Osteoblast (primary cell): ENCODE results near the gene LRRC4C. TPM values are rescaled to one million over a fixed set of nuclear protein-coding genes. Genes with fewer than 3 reads are reported as not detected.

ENCODE experiments used
- DNase-seq: peaks from one replicate; pipeline ENCODE4 v3.0.0; 2011; ENCODE audit warnings: low spot score, mixed read lengths; ENCODE audit not compliant: insufficient read length; ENCODE audit errors: missing footprints
- H2AFZ ChIP-seq: 2 replicates; pipeline ENCODE4 v1.6.0; 2011; ENCODE audit warnings: mild to moderate bottlenecking, low read length
- H3K27ac ChIP-seq: 2 replicates; pipeline ENCODE4 v1.5.1; 2011; ENCODE audit warnings: mild to moderate bottlenecking, low read depth, low read length, moderate library complexity
- H3K27me3 ChIP-seq: 2 replicates; pipeline ENCODE4 v1.6.0; 2012; ENCODE audit warnings: mild to moderate bottlenecking, control low read depth, inconsistent platforms, low read length, moderate library complexity; ENCODE audit not compliant: insufficient read depth
- H3K36me3 ChIP-seq: 2 replicates; pipeline ENCODE4 v1.5.1; 2011; ENCODE audit warnings: mild to moderate bottlenecking, low read length, control low read depth, moderate library complexity; ENCODE audit not compliant: insufficient read depth
- H3K4me1 ChIP-seq: 2 replicates; pipeline ENCODE4 v1.5.1; 2011; ENCODE audit warnings: mild to moderate bottlenecking, low read length, control low read depth, moderate library complexity; ENCODE audit not compliant: insufficient read depth
- H3K4me2 ChIP-seq: 2 replicates; pipeline ENCODE4 v1.6.0; 2011; ENCODE audit warnings: mild to moderate bottlenecking, low read length; ENCODE audit not compliant: insufficient read depth
- H3K4me3 ChIP-seq: fragments of 200-600 bp; sonication (generic); 3 replicates; pipeline ENCODE4 v1.5.1; 2012; ENCODE audit warnings: mild to moderate bottlenecking, low read length, inconsistent platforms; ENCODE audit not compliant: insufficient read depth
- H3K79me2 ChIP-seq: 2 replicates; pipeline ENCODE4 v1.6.0; 2012; ENCODE audit warnings: mild to moderate bottlenecking, low read length, control low read depth, inconsistent platforms; ENCODE audit not compliant: insufficient read depth
- H3K9me3 ChIP-seq: 2 replicates; pipeline ENCODE4 v1.5.1; 2011; ENCODE audit warnings: low read depth, low read length, control low read depth
- H4K20me1 ChIP-seq: 2 replicates; pipeline ENCODE4 v1.6.0; 2012; ENCODE audit warnings: mild to moderate bottlenecking, low read length, control low read depth; ENCODE audit not compliant: insufficient read depth
- total RNA-seq: library from RNA; depleted of rRNA; stranded (reverse); fragments of >200 nt; gene quantifications from 2 replicates; pipeline ENCODE4 v1.2.3, GENCODE V29; 2012
- TF ChIP-seq, protein P1 (sequence below): IDR thresholded peaks from 2 replicates; pipeline ENCODE4 v1.5.1; 2011; ENCODE audit warnings: mild to moderate bottlenecking, low read depth, low read length, moderate library complexity; ENCODE audit errors: extremely low read depth

The LRRC4C gene
- total RNA-seq, 1 donor = 2.2 TPM

GRCh38 chr11:40271361-40271760, 1188.1 kb downstream of the LRRC4C start:
- Histone ChIP-seq H3K79me2 (no peaks in the 10 kb centered on the region), H3K4me2 (no peak overlapping the region), H3K4me1 (no peaks in the 10 kb centered on the region), H2AFZ (no peak overlapping the region), H3K27me3 (no peaks in the 10 kb centered on the region), H4K20me1 (no peaks in the 10 kb centered on the region), H3K27ac (no peak overlapping the region), H3K4me3 (no peak overlapping the region), H3K36me3 (no peaks in the 10 kb centered on the region), H3K9me3 (no peaks in the 10 kb centered on the region)
- TF ChIP-seq, protein P1, sequence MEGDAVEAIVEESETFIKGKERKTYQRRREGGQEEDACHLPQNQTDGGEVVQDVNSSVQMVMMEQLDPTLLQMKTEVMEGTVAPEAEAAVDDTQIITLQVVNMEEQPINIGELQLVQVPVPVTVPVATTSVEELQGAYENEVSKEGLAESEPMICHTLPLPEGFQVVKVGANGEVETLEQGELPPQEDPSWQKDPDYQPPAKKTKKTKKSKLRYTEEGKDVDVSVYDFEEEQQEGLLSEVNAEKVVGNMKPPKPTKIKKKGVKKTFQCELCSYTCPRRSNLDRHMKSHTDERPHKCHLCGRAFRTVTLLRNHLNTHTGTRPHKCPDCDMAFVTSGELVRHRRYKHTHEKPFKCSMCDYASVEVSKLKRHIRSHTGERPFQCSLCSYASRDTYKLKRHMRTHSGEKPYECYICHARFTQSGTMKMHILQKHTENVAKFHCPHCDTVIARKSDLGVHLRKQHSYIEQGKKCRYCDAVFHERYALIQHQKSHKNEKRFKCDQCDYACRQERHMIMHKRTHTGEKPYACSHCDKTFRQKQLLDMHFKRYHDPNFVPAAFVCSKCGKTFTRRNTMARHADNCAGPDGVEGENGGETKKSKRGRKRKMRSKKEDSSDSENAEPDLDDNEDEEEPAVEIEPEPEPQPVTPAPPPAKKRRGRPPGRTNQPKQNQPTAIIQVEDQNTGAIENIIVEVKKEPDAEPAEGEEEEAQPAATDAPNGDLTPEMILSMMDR = no peak
- DNase-seq = no peak

DNA sequence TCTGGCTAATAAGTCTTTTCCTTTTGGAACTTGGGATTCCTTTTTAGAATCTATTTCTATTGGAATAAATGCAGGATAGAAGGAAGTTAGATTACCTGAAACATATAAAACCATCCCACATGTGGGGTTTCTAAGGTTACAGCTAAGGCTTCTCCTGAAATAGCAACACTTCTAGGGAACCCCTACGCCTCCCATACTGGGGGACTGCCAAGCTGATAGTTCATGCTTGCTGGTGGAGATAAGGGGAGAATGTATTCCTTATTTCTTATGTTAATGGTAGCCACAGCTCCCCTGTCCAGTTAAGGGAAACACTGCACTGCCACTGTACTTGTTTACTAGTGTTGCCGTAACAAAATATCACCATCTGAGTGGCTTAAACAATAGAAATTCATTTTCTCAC, 1189.6 kb downstream of the LRRC4C start:
- no peak overlapping the region for H2AFZ ChIP-seq
- no peaks in the 10 kb centered on the region for H3K79me2 ChIP-seq
- DNase-seq = no peak
- no peaks in the 10 kb centered on the region for H3K27me3 ChIP-seq
- no peaks in the 10 kb centered on the region for H3K9me3 ChIP-seq
- TF ChIP-seq, protein P1 = no peak
- no peaks in the 10 kb centered on the region for H3K4me1 ChIP-seq
- no peak overlapping the region for H3K27ac ChIP-seq
- H3K4me2 ChIP-seq = no peak overlapping the region
- H3K4me3 ChIP-seq = no peak overlapping the region
- no peaks in the 10 kb centered on the region for H4K20me1 ChIP-seq
- no peaks in the 10 kb centered on the region for H3K36me3 ChIP-seq

- H3K9me3 ChIP-seq = no peaks in the 10 kb centered on the region
- H3K36me3 ChIP-seq = no peaks in the 10 kb centered on the region
- no peak overlapping the region for H3K27ac ChIP-seq
- no peak overlapping the region for H3K4me3 ChIP-seq
- TF ChIP-seq, protein P1 = no peak
- no peaks in the 10 kb centered on the region for H3K4me1 ChIP-seq
- H3K27me3 ChIP-seq = no peaks in the 10 kb centered on the region
- no peaks in the 10 kb centered on the region for H4K20me1 ChIP-seq
- no peak overlapping the region for H3K4me2 ChIP-seq
- no peaks in the 10 kb centered on the region for H3K79me2 ChIP-seq
- no peak overlapping the region for H2AFZ ChIP-seq
- DNase-seq = no peak
These were observed 1190.9 kb downstream of the LRRC4C start for GRCh38 chr11:40268551-40268950.

- H3K79me2 ChIP-seq = no peaks in the 10 kb centered on the region
- no peak for DNase-seq
- H3K4me3 ChIP-seq = no peak overlapping the region
- no peaks in the 10 kb centered on the region for H3K27me3 ChIP-seq
- no peak overlapping the region for H3K27ac ChIP-seq
- H4K20me1 ChIP-seq = no peaks in the 10 kb centered on the region
- TF ChIP-seq, protein P1 = no peak
- no peaks in the 10 kb centered on the region for H3K36me3 ChIP-seq
- H3K4me1 ChIP-seq = no peaks in the 10 kb centered on the region
- H2AFZ ChIP-seq = no peak overlapping the region
- no peaks in the 10 kb centered on the region for H3K9me3 ChIP-seq
- no peak overlapping the region for H3K4me2 ChIP-seq
These were observed 1204.0 kb downstream of the LRRC4C start for GRCh38 chr11:40255457-40255856.
